PC-9 (cell line): ENCODE data around the gene TRIB2. TPM values are rescaled to one million over a fixed set of nuclear protein-coding genes. Genes with fewer than 3 reads are reported as not detected.
A peak's percentile ranks its signal among the peaks of the same experiment; 100 is the strongest.

Experiments
- BruUV-seq: library from RNA; stranded (reverse); fragments of 400-500 nt; replicated peaks from 2 replicates; lab custom pipeline; 2021; lab: Mats Ljungman, UMichigan
- CTCF ChIA-PET: fragments of 300-600 bp; sonication (Branson Sonifier 250); formaldehyde crosslinking; loops from one replicate; lab custom pipeline; 2022; ENCODE audit warnings: antibody characterized with exemption; lab: Charles Lee
- POLR2A ChIA-PET: fragments of 300-600 bp; sonication (Branson Sonifier 250); formaldehyde crosslinking; loops from one replicate; lab custom pipeline; 2022; ENCODE audit warnings: antibody characterized with exemption; ENCODE audit not compliant: unreplicated experiment; lab: Charles Lee
- DNase-seq, 2 experiments: peaks; one replicate each; pipeline versions ENCODE4 v3.0.0 to v3.0.0-alpha.2; 2015 to 2022; ENCODE audit warnings: mixed read lengths in 1 of 2
- H2AFZ ChIP-seq: fragments of 200-600 bp; sonication (generic); 2 replicates; pipeline ENCODE4 v1.8.1; 2017; ENCODE audit warnings: antibody characterized with exemption
- H3F3A ChIP-seq: fragments of 200-600 bp; sonication (generic); 2 replicates; pipeline ENCODE4 v1.8.1; 2017; ENCODE audit warnings: antibody characterized with exemption, mild to moderate bottlenecking, low read depth; ENCODE audit not compliant: insufficient read depth
- H3K27ac ChIP-seq: fragments of 200-600 bp; sonication (generic); 2 replicates; pipeline ENCODE4 v1.6.1; 2016; ENCODE audit warnings: mixed run types
- H3K27me3 ChIP-seq: fragments of 200-600 bp; sonication (generic); 2 replicates; pipeline ENCODE4 v1.6.1; 2016; ENCODE audit warnings: low read depth, mixed run types; ENCODE audit not compliant: insufficient read depth
- H3K36me3 ChIP-seq: fragments of 200-600 bp; sonication (generic); 2 replicates; pipeline ENCODE4 v1.6.1; 2016; ENCODE audit warnings: low read depth, mixed run types
- H3K4me1 ChIP-seq: fragments of 200-600 bp; sonication (generic); replicated peaks from 2 replicates; pipeline ENCODE4 v1.6.1; 2016; ENCODE audit warnings: mixed run types; ENCODE audit not compliant: insufficient read depth
- H3K4me2 ChIP-seq: fragments of 200-600 bp; sonication (generic); 2 replicates; pipeline ENCODE4 v1.6.1; 2017; ENCODE audit warnings: mixed run types
- H3K4me3 ChIP-seq: fragments of 200-600 bp; sonication (generic); 2 replicates; pipeline ENCODE4 v1.6.1; 2016; ENCODE audit warnings: mixed run types
- H3K79me2 ChIP-seq: fragments of 200-600 bp; sonication (generic); 2 replicates; pipeline ENCODE4 v1.6.1; 2017; ENCODE audit warnings: low read depth, mixed run types
- H3K9me2 ChIP-seq: fragments of 200-600 bp; sonication (generic); 2 replicates; pipeline ENCODE4 v1.8.1; 2017; ENCODE audit warnings: mild to moderate bottlenecking; ENCODE audit not compliant: insufficient read depth
- H3K9me3 ChIP-seq: fragments of 200-600 bp; sonication (generic); 2 replicates; pipeline ENCODE4 v1.8.1; 2016; ENCODE audit warnings: low read depth; ENCODE audit not compliant: insufficient read depth
- H4K20me1 ChIP-seq: fragments of 200-600 bp; sonication (generic); 2 replicates; pipeline ENCODE4 v1.8.1; 2017; ENCODE audit not compliant: insufficient read depth
- EZH2 ChIP-seq: fragments of 200-600 bp; sonication (generic); IDR thresholded peaks from 2 replicates; pipeline ENCODE4 v1.8.0; 2017; ENCODE audit warnings: antibody characterized with exemption, low read depth
- intact Hi-C: fragments of 100-400 bp; cut with micrococcal nuclease; formaldehyde crosslinking; loops from one replicate; pipeline ENCODE4 v1.10.0; 2022; ENCODE audit not compliant: unreplicated experiment
- total RNA-seq: library from RNA; stranded (reverse); gene quantifications from 2 replicates; pipeline ENCODE4 v1.2.3, GENCODE V29; 2021
- TF ChIP-seq, protein P1 (sequence below): fragments of 200-600 bp; sonication (generic); conservative IDR thresholded peaks from 2 replicates; pipeline ENCODE4 v1.6.1; 2017; ENCODE audit warnings: mixed run types, antibody characterized with exemption, mild to moderate bottlenecking, moderate library complexity

TRIB2 gene
- total RNA-seq, 1 experiment from 2014 or later = 18.9 TPM

DNA sequence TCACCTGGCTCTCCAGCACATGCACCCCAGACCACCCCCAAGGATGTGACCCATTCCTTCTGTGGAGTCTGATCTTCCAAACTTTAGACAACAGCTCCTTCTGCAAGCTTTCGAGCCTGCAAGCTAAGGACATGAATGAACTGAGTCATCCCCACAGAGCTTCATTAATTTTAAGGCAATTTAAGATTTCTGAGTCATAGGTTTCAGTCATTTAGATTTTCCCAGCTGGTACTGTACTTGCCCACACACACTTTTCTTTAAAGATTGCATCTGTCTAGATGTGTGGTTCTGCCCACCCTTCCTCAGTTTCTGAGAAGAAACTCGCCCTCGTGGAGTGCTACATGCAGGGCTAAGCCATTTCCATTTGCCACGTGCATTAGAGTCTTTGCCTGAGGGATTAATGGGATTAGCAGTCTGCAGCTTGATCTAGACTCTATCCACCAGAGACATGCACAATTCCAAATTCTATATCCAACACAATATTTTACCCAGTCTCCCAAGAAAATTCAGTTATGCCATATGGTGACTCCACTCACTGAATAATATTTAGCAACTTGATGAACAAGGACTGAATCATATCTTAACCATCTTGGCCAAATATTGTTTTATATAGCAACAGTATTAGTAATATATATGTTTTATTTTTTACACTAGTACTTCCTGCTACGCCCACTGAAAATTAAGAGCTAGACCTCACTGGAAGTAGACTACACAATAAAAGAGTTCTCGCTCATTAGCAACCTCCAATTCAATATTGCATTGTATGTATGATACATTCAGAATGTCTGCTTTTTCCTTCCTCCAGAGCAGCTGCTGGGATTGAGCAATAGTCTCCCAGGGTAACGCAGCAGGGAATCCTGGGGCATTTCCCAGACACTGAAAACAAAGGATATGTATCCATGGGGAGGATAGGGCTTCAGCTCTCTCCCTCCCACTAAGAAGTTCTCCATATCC lies 14.3 kb upstream of the TRIB2 start:
- no peaks in the 10 kb centered on the region for H4K20me1 ChIP-seq
- peak; percentile 30 to 89 for DNase-seq
- peak overlapping the region; percentile 42 for H3K4me2 ChIP-seq
- no peak overlapping the region for H3K4me3 ChIP-seq
- peaks cover 44% of the 10 kb centered on the region for H3K4me1 ChIP-seq
- ChIA-PET CTCF (no interaction called here), POLR2A (interaction anchor here (0.6 kb wide), 2 partner anchors 13 to 18 kb away, joined by 3 read pairs; no protein-coding TSS in a partner anchor)
- H3K36me3 ChIP-seq = no peaks in the 10 kb centered on the region
- TF ChIP-seq, protein P1, sequence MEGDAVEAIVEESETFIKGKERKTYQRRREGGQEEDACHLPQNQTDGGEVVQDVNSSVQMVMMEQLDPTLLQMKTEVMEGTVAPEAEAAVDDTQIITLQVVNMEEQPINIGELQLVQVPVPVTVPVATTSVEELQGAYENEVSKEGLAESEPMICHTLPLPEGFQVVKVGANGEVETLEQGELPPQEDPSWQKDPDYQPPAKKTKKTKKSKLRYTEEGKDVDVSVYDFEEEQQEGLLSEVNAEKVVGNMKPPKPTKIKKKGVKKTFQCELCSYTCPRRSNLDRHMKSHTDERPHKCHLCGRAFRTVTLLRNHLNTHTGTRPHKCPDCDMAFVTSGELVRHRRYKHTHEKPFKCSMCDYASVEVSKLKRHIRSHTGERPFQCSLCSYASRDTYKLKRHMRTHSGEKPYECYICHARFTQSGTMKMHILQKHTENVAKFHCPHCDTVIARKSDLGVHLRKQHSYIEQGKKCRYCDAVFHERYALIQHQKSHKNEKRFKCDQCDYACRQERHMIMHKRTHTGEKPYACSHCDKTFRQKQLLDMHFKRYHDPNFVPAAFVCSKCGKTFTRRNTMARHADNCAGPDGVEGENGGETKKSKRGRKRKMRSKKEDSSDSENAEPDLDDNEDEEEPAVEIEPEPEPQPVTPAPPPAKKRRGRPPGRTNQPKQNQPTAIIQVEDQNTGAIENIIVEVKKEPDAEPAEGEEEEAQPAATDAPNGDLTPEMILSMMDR = no peak
- no peak for TF ChIP-seq EZH2
- no TSS peak for BruUV-seq
- peak overlapping the region; percentile 85 for H3K27ac ChIP-seq
- no peaks in the 10 kb centered on the region for H3K79me2 ChIP-seq
- H3K27me3 ChIP-seq = no peaks in the 10 kb centered on the region
- H2AFZ ChIP-seq = no peak overlapping the region
- peaks cover 19% of the 10 kb centered on the region; the same call in 1 of the 2 replicates for H3K9me3 ChIP-seq
- peaks cover 30% of the 10 kb centered on the region for H3F3A ChIP-seq
- H3K9me2 ChIP-seq = no peaks in the 10 kb centered on the region
- intact Hi-C loops = no loop called here

- Histone ChIP-seq H3K9me2 (no peaks in the 10 kb centered on the region), H3K79me2 (no peaks in the 10 kb centered on the region), H3K4me3 (no peak overlapping the region), H3K27me3 (no peaks in the 10 kb centered on the region), H3F3A (peaks cover 33% of the 10 kb centered on the region), H3K4me2 (no peak overlapping the region), H3K36me3 (no peaks in the 10 kb centered on the region), H3K9me3 (peaks cover 25% of the 10 kb centered on the region), H3K27ac (no peak overlapping the region), H4K20me1 (no peaks in the 10 kb centered on the region), H3K4me1 (peaks cover 43% of the 10 kb centered on the region), H2AFZ (no peak overlapping the region)
- intact Hi-C loops = no loop called here
- BruUV-seq = no TSS peak
- no peak for TF ChIP-seq EZH2
- TF ChIP-seq, protein P1 = no peak
- no peak for DNase-seq
- ChIA-PET POLR2A (no interaction called here), CTCF (no interaction called here)
These were observed 12.4 kb upstream of the TRIB2 start for GRCh38 chr2:12704378-12704777.

DNA sequence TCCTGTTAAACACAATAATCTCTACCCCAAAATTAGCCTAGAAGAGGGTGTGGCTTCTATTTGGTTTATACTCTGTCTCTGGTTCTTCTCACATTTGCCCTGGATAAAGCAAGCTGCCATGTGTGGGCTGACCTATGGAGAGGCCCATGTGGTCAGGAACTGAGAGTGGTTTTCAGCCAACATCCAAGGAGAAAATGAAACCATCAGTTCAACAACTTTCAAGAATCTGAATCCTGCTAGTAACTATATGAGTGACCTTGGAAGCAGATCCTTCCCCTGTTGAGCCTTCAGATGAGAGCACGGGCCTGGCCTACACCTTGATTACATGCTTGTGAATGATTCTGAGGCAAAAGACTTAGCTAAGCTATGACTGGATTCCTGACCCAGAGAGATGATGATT lies 11.5 kb upstream of the TRIB2 start:
- intact Hi-C loops = no loop called here
- ChIA-PET CTCF (no interaction called here), POLR2A (no interaction called here)
- BruUV-seq = no TSS peak
- Histone ChIP-seq H3K4me3 (no peak overlapping the region), H2AFZ (no peak overlapping the region), H3K27ac (no peak overlapping the region), H3K4me1 (peaks cover 52% of the 10 kb centered on the region), H3K27me3 (no peaks in the 10 kb centered on the region), H3K4me2 (no peak overlapping the region), H3K79me2 (no peaks in the 10 kb centered on the region), H3K36me3 (no peaks in the 10 kb centered on the region), H3F3A (peaks cover 33% of the 10 kb centered on the region), H4K20me1 (no peaks in the 10 kb centered on the region), H3K9me3 (peaks cover 25% of the 10 kb centered on the region), H3K9me2 (no peaks in the 10 kb centered on the region)
- DNase-seq = no peak
- no peak for TF ChIP-seq EZH2
- TF ChIP-seq, protein P1 = no peak
